H1 (cell line): ENCODE measurements around the gene SESN3. TPM values are rescaled to one million over a fixed set of nuclear protein-coding genes. Genes with fewer than 3 reads are reported as not detected.

Source experiments
- BRCA1 ChIP-seq: IDR thresholded peaks from 2 replicates; pipeline ENCODE4 v1.6.1; 2012; ENCODE audit warnings: low read depth, low read length, improper control_type of control experiment
- EGR1 ChIP-seq: IDR thresholded peaks from 2 replicates; pipeline ENCODE4 v1.6.1; 2011; ENCODE audit warnings: low read depth, low read length, borderline replicate concordance
- GABPA ChIP-seq: IDR thresholded peaks from 2 replicates; pipeline ENCODE4 v1.6.1; 2011; ENCODE audit warnings: mild to moderate bottlenecking, low read length, moderate library complexity, borderline replicate concordance; ENCODE audit not compliant: insufficient read depth
- NANOG ChIP-seq: IDR thresholded peaks from 2 replicates; pipeline ENCODE4 v1.6.1; 2011; ENCODE audit warnings: low read length, low read depth, mild to moderate bottlenecking, inconsistent platforms; ENCODE audit not compliant: insufficient read depth, poor library complexity, severe bottlenecking
- PHF8 ChIP-seq: fragments of 200-600 bp; sonication (generic); conservative IDR thresholded peaks from 2 replicates; pipeline ENCODE4 v1.7.1; 2012; ENCODE audit warnings: low read depth, mild to moderate bottlenecking, inconsistent platforms, low read length, moderate library complexity
- POLR2AphosphoS5 ChIP-seq: IDR thresholded peaks from 2 replicates; pipeline ENCODE4 v1.6.1; 2011; ENCODE audit warnings: low read depth, low read length
- SIN3A ChIP-seq, 2 experiments: IDR thresholded peaks in 1 of 2; conservative IDR thresholded peaks in 1 of 2; 2 replicates each; pipeline ENCODE4 v1.6.1; 2011 to 2012; ENCODE audit warnings: low read length in 2 of 2, improper control_type of control experiment in 1 of 2, low read depth in 1 of 2, mild to moderate bottlenecking in 1 of 2
- SP4 ChIP-seq: IDR thresholded peaks from 2 replicates; pipeline ENCODE4 v1.6.1; 2012; ENCODE audit warnings: low read length, inconsistent platforms
- TEAD4 ChIP-seq: IDR thresholded peaks from 2 replicates; pipeline ENCODE4 v1.6.1; 2012; ENCODE audit warnings: low read depth, low read length, inconsistent platforms, mixed read lengths
- ZNF274 ChIP-seq: IDR thresholded peaks from 2 replicates; pipeline ENCODE4 v1.7.0; 2012; ENCODE audit warnings: low read length, borderline replicate concordance; ENCODE audit errors: extremely low read depth
- polyA plus RNA-seq, 7 experiments: library from polyadenylated mRNA; depleted of rRNA in 3 of 7; stranded (reverse) in 5 of 7; unstranded in 2 of 7; fragments of >200 nt in 5 of 7; fragments of 200-250 nt in 2 of 7; gene quantifications; 1 replicate in 5 of 7; 2 replicates in 1 of 7; 4 replicates in 1 of 7; pipeline versions ENCODE4 v1.2.1 to v1.2.3, GENCODE V29; 2011 to 2013; ENCODE audit warnings: missing spikeins in 2 of 7, mixed read lengths in 2 of 7
- total RNA-seq: library from RNA; stranded (reverse); fragmentation: NEBNext Ultra II Directional; extraction: Animal tissue kit (Norgen Biotek cat#: 25700); gene quantifications from 2 replicates; pipeline ENCODE4 v1.2.1, GENCODE V29; 2021

SESN3 gene
- total and polyA plus RNA-seq, 2 of the 8 experiments (the other 6 are each of a cell fraction or from before 2014, with no cell fraction given): 10.2 to 31.1 TPM

DNA sequence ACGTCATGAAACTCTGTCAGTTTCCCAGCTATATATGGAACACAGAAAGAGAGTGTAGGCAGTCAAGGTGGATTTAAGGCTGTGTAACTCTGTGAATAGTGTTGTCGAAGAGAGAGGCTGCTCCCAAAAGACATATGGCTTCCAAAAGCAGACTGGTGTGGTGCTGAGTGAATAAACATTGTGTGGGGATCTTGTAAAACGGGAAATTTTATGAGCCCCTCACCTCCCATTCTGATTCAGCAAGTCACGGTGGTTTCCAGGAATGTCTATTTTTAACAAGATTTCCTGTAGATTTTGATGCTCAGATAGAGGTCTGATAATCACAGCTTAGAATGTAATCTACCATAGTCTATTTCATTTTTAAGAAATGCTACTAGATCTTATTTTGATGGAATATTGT, 67.9 kb downstream of the SESN3 start (continued):
- TF ChIP-seq POLR2AphosphoS5 (no peak), EGR1 (no peak), TEAD4 (no peak), ZNF274 (no peak), BRCA1 (no peak), SIN3A (conservative IDR thresholded peaks at IDR 0.05 in 1 of 2, IDR thresholded peaks at IDR 0.05 in 1 of 2; ENCODE audit: low read depth in 1 of 2, low read length in 2 of 2) (no peak), NANOG (no peak), GABPA (no peak), PHF8 (no peak), SP4 (no peak)
- TF ChIP-seq, all 59 proteins: peak for 0
